Testis (tissue), 3 donors: ENCODE measurements around the gene IGFBP6. TPM values are rescaled to one million over a fixed set of nuclear protein-coding genes. Genes with fewer than 3 reads are reported as not detected.
A peak's percentile ranks its signal among the peaks of the same experiment; 100 is the strongest.

Experiments
- DNase-seq: peaks from one replicate; pipeline ENCODE4 v3.0.0-alpha.2; 2019
- H3K27ac ChIP-seq, 2 donors: fragments of 200-600 bp; sonication (generic); one replicate each; pipeline ENCODE4 v1.5.1; 2019
- H3K27me3 ChIP-seq: fragments of 200-600 bp; sonication (generic); one replicate; pipeline ENCODE4 v1.5.1; 2019
- H3K36me3 ChIP-seq: fragments of 200-600 bp; sonication (generic); one replicate; pipeline ENCODE4 v1.5.1; 2017; ENCODE audit warnings: low read depth; ENCODE audit errors: missing control alignments
- H3K4me1 ChIP-seq: fragments of 200-600 bp; sonication (generic); one replicate; pipeline ENCODE4 v1.5.1; 2019
- H3K4me3 ChIP-seq, 2 donors: fragments of 200-600 bp; sonication (generic); one replicate each; pipeline ENCODE4 v1.5.1; 2017 to 2019
- H3K9me3 ChIP-seq: fragments of 200-600 bp; sonication (generic); one replicate; pipeline ENCODE4 v1.5.1; 2017
- POLR2A ChIP-seq: fragments of 450-650 bp; IDR thresholded peaks from one replicate; pipeline ENCODE4 v1.6.1; 2017; ENCODE audit warnings: antibody characterized with exemption, mild to moderate bottlenecking, moderate library complexity
- WGBS, 2 donors: methylation state at CpG; one replicate each; pipeline ENCODE4 v1.1.5; 2018; 5-methylcytosine and 5-hydroxymethylcytosine counted together
- intact Hi-C: fragments of 100-400 bp; cut with DNase I; formaldehyde crosslinking; loops from one replicate; pipeline ENCODE4 v1.15.1; 2023; ENCODE audit warnings: low total_unique reads
- polyA plus RNA-seq: library from polyadenylated mRNA; stranded (reverse); fragments of 350-450 nt; fragmentation: Illumina TruSeq; extraction: RNeasy Lipid Tissue Mini Kit (QIAGEN cat#74804); gene quantifications from one replicate; pipeline ENCODE4 v1.2.3, GENCODE V29; 2014; ENCODE audit warnings: low read depth, low replicate concordance; ENCODE audit not compliant: insufficient read depth
- total RNA-seq, 2 donors: library from RNA; depleted of rRNA; stranded (reverse); fragments of >200 nt; gene quantifications; one replicate each; pipeline ENCODE4 v1.2.3, GENCODE V29; 2016
- TF ChIP-seq, protein P1 (sequence below), 3 experiments: fragments of 450-650 bp in 2 of 3; fragments of 200-600 bp in 1 of 3; sonication (generic) in 1 of 3; IDR thresholded peaks; one replicate each; pipeline ENCODE4 v1.5.1; 2016 to 2019; ENCODE audit warnings: antibody characterized with exemption in 3 of 3, mild to moderate bottlenecking in 2 of 3, moderate library complexity in 1 of 3

IGFBP6 gene
- total and polyA plus RNA-seq, 3 donors from 2014 or later, result 121 to 261 (median 185) TPM

DNA sequence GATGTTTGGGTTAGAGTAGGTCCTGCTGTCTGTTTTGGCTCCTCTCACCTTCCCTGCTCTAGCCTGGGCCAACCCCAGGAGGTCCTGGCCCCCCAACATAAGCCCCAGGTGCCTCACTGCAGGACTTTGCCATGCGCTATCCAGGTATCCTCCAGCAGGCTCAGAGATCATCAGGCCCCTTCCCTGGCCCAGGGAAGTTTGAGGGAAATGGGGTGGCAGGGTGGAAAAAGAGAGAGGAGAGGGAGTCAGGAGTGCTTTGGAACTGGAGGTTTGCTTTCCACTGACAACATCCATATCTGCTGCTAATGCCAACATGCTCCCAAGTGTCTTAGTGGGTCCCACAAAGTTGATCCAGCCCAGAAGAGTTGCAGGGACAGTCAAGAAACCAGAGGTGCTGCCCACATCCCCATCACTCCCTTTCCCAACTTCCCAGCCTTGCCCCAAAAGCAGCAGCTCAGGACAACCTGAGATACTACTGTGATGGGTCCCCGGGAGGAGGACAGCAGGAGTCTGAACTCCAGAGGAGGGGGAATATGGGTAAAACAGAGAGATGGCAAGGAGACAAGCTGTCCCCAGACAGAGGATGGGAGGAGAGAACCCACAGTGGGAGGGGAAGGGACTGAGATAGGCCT lies 46.9 kb upstream of the IGFBP6 start:
- Histone ChIP-seq H3K27ac (peak overlapping the region; percentile 89 to 92), H3K4me3 (peak overlapping the region; percentile 67 to 71), H3K27me3 (no peaks in the 10 kb centered on the region), H3K36me3 (no peaks in the 10 kb centered on the region), H3K9me3 (no peaks in the 10 kb centered on the region), H3K4me1 (peaks cover 74% of the 10 kb centered on the region)
- no peak for DNase-seq
- TF ChIP-seq, protein P1, sequence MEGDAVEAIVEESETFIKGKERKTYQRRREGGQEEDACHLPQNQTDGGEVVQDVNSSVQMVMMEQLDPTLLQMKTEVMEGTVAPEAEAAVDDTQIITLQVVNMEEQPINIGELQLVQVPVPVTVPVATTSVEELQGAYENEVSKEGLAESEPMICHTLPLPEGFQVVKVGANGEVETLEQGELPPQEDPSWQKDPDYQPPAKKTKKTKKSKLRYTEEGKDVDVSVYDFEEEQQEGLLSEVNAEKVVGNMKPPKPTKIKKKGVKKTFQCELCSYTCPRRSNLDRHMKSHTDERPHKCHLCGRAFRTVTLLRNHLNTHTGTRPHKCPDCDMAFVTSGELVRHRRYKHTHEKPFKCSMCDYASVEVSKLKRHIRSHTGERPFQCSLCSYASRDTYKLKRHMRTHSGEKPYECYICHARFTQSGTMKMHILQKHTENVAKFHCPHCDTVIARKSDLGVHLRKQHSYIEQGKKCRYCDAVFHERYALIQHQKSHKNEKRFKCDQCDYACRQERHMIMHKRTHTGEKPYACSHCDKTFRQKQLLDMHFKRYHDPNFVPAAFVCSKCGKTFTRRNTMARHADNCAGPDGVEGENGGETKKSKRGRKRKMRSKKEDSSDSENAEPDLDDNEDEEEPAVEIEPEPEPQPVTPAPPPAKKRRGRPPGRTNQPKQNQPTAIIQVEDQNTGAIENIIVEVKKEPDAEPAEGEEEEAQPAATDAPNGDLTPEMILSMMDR (IDR thresholded peaks at IDR 0.05), result no peak
- no peak for TF ChIP-seq POLR2A
- 60 to 66% methylated on average over 2 of the region's 2 CpGs for WGBS, 2 donors
- intact Hi-C loops, result no loop called here

DNA sequence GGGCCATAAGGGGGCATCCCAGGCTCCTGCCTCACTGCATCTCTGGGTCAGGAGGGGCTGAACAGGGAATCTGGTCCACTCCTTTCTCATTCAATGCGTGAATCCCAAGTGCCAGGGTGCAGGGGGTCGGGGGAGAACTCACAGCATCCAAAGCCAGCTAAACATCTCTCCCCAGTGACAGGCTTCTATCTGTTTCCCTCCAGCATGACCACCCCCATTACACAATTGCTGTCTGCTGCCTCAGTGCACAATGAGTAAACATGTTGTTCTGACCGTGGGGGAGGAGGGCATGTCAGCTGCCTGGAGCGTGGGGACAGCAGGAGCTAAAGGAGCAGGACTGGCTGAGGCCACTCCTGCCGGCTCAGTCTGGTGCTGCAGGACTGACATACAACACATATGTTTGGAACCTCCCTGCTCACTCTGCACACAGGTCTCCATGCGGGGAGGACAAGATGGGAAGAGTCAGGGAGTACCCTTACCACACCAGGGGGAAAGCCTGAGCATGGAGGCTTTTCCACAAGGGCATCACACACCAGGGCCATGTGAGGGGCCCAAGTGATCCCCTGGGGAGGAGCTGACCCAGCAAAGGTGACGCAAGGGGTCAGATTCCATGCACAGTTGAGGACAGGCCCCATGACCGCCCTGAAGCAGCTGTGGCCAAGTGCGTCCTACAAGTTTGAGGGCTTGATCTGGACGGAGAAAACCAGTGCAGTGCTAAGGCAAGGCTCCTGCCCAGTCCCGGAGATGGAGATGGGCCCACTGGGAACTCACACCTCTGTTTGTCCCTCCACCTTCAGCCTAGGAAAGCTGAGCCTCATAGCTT lies 46.2 kb upstream of the IGFBP6 start:
- no peaks in the 10 kb centered on the region for H3K27me3 ChIP-seq
- peak overlapping the region; percentile 89 to 92 for H3K27ac ChIP-seq
- H3K4me3 ChIP-seq, result peak overlapping the region; percentile 67 to 71
- peaks cover 67% of the 10 kb centered on the region for H3K4me1 ChIP-seq
- TF ChIP-seq, protein P1 (IDR thresholded peaks at IDR 0.05), result peak in 2 of 3 experiments; percentile 33 to 39
- no peak for TF ChIP-seq POLR2A
- peak; percentile 91 for DNase-seq
- no peaks in the 10 kb centered on the region for H3K9me3 ChIP-seq
- H3K36me3 ChIP-seq, result no peaks in the 10 kb centered on the region
- WGBS, 2 donors, result 13 to 26% methylated on average over 6 to 11 of the region's 11 CpGs
- intact Hi-C loops, result no loop called here

DNA sequence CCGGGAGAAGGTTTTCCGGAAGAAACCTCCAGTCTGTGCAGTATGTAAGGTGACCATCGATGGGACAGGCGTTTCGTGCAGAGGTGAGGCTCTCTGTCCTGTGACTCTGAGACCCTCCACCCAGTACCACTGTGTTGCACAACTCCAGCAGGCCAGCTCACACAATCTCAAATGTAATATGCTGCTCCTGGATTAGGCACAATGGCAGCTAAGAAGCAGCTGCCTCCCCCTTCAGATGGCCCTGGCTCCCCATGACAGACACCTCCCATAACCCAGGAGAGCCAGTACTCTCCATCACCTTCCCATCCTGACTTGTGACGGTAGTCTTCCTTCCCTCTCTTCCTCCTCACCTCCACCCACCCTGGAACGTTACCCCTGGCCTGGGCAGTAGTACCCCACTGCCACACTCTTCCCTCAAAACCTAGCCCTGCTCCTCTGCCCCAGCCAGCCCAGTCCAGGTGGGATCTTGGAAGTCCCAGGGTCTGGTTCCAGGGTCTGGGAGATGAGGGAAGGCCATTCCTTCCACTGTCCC lies 45.5 kb upstream of the IGFBP6 start:
- Histone ChIP-seq H3K27me3 (no peaks in the 10 kb centered on the region), H3K9me3 (no peaks in the 10 kb centered on the region), H3K4me3 (peak overlapping the region in 1 of 2 donors; percentile 67), H3K27ac (peak overlapping the region; percentile 89 to 92), H3K4me1 (peaks cover 66% of the 10 kb centered on the region), H3K36me3 (no peaks in the 10 kb centered on the region)
- DNase-seq, result no peak
- WGBS, 2 donors, result 56 to 61% methylated on average over 5 to 7 of the region's 7 CpGs
- TF ChIP-seq, protein P1 (IDR thresholded peaks at IDR 0.05), result no peak
- no peak for TF ChIP-seq POLR2A
- intact Hi-C loops, result no loop called here

DNA sequence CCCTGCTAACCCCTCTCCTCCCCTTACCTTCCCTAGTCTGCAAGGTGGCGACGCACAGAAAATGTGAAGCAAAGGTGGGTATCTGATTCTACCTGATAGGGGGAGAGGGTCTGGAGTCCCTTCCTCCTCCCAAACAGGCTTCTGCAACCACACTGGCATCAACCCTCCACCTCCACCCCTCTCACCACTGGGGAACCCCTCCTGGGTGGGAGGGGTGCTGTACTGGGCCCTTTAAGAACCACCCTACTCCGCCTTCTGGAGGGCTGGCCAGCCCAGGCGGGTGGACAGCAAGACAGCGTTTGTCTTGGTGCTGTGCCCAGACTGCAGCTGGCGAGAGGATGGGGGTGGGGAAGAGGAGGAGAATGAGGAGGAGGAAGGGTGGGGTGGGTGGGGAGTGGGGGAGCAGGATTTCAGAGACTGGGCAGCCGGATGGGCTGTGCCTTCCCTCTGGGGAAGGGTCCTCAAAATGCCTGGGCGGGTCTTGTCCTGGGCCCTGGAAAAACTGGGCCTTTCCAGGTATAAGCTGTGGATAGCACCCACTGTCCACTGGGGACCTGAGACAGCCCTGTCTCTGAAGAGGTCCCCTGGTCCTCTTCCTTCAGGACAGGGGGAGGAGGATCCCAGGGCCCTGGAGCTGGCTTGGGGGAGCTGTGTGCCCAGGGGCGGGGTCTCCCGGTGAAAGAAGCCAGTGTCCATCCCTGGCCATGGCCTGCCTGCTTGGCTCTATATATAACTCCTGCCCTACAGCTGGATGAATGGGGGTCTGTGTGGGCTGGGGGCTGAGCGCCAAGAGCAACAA lies 44.8 kb upstream of the IGFBP6 start:
- intact Hi-C loops, result no loop called here
- no peaks in the 10 kb centered on the region for H3K27me3 ChIP-seq
- no peaks in the 10 kb centered on the region for H3K9me3 ChIP-seq
- TF ChIP-seq POLR2A, result no peak
- TF ChIP-seq, protein P1 (IDR thresholded peaks at IDR 0.05), result no peak
- H3K27ac ChIP-seq, result peak overlapping the region; percentile 89 to 92
- H3K4me3 ChIP-seq, result peak overlapping the region in 1 of 2 donors; percentile 67
- WGBS, 2 donors, result 37 to 50% methylated on average over 9 to 11 of the region's 11 CpGs
- no peaks in the 10 kb centered on the region for H3K36me3 ChIP-seq
- DNase-seq, result peak; percentile 93
- peaks cover 66% of the 10 kb centered on the region for H3K4me1 ChIP-seq
